ENCODE data around the gene KLRF2.

DNA sequence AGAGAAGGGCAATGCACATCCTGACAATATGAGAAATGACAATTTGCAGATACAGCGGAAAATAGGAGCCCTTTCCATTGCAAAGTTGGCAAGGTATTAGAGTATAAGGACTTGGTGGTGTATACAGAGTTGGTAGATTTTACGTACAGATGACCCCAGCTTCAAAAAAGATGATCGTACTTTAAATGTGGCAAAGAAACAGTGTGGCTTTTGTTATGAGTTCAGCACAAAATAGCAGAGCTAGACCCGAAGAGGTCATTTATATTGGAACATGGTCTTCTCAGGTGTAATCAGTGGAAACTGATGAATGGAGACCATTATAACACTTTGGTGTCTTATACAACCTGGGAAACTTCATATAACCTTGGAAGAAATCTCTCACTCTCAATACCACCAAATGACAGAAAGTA is 14.4 kb upstream of the KLRF2 start:
- TF ChIP-seq, protein P1, sequence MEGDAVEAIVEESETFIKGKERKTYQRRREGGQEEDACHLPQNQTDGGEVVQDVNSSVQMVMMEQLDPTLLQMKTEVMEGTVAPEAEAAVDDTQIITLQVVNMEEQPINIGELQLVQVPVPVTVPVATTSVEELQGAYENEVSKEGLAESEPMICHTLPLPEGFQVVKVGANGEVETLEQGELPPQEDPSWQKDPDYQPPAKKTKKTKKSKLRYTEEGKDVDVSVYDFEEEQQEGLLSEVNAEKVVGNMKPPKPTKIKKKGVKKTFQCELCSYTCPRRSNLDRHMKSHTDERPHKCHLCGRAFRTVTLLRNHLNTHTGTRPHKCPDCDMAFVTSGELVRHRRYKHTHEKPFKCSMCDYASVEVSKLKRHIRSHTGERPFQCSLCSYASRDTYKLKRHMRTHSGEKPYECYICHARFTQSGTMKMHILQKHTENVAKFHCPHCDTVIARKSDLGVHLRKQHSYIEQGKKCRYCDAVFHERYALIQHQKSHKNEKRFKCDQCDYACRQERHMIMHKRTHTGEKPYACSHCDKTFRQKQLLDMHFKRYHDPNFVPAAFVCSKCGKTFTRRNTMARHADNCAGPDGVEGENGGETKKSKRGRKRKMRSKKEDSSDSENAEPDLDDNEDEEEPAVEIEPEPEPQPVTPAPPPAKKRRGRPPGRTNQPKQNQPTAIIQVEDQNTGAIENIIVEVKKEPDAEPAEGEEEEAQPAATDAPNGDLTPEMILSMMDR (IDR thresholded peaks at IDR 0.05; ENCODE audit: insufficient read depth, low read depth, low read length), result no peak
- no peak for TF ChIP-seq EZH2 (IDR thresholded peaks at IDR 0.05; ENCODE audit: insufficient read depth, low read length)
